ENCODE data around the gene CISD3. TPM values are rescaled to one million over a fixed set of nuclear protein-coding genes. Genes with fewer than 3 reads are reported as not detected.

Gene CISD3
- total RNA-seq, 1 donor from 2014 or later = 5.6 TPM

- no peaks in the 10 kb centered on the region for H3K27me3 Mint-ChIP-seq (ENCODE audit: low read depth)
- peaks cover 16% of the 10 kb centered on the region for H3K36me3 Mint-ChIP-seq
- no peaks in the 10 kb centered on the region for H3K9me3 Mint-ChIP-seq
- H3K4me3 Mint-ChIP-seq = no peak overlapping the region
- peaks cover 18% of the 10 kb centered on the region for H3K4me1 Mint-ChIP-seq
- H3K27ac Mint-ChIP-seq = peak overlapping the region; percentile 2
- no peak for TF ChIP-seq CTCF (IDR thresholded peaks at IDR 0.05; ENCODE audit: unreplicated experiment)
- no peak for DNase-seq (ENCODE audit: low spot score in 2 of 2, unreplicated experiment in 2 of 2)
Observed at GRCh38 chr17:38709864-38710603, 20.1 kb upstream of the CISD3 start.

GRCh38 chr17:38710604-38710962 lies 19.6 kb upstream of the CISD3 start:
- peaks cover 18% of the 10 kb centered on the region for H3K4me1 Mint-ChIP-seq
- no peaks in the 10 kb centered on the region for H3K27me3 Mint-ChIP-seq (ENCODE audit: low read depth)
- no peaks in the 10 kb centered on the region for H3K9me3 Mint-ChIP-seq
- no peak for DNase-seq (ENCODE audit: low spot score in 2 of 2, unreplicated experiment in 2 of 2)
- no peak overlapping the region for H3K4me3 Mint-ChIP-seq
- TF ChIP-seq CTCF (IDR thresholded peaks at IDR 0.05; ENCODE audit: unreplicated experiment) = no peak
- peaks cover 16% of the 10 kb centered on the region for H3K36me3 Mint-ChIP-seq
- no peak overlapping the region for H3K27ac Mint-ChIP-seq

DNA sequence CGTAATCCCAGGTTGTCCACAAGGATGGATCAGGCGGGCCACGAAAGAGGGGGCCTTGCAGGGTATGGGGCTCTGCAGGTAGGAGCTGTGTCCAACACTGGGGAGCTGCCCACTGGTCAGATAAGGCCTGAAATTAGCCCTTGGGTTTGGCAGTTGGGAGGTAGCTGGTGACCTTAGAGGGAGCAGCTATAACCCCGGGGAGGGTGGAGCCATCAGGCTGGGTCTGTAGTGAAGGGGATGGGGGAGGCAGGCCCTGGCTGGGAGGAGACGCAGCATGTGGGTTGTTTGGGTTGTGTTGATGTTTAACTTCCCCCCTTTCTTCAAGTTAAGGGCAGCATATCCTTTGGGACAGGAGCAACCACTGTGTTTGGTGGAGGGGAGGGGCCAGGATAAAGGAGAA lies 19.2 kb upstream of the CISD3 start:
- Mint-ChIP-seq H3K36me3 (peaks cover 18% of the 10 kb centered on the region), H3K4me3 (no peak overlapping the region), H3K27ac (no peak overlapping the region), H3K27me3 (ENCODE audit: low read depth) (no peaks in the 10 kb centered on the region), H3K9me3 (no peaks in the 10 kb centered on the region), H3K4me1 (peaks cover 16% of the 10 kb centered on the region)
- no peak for DNase-seq (ENCODE audit: low spot score in 2 of 2, unreplicated experiment in 2 of 2)
- no peak for TF ChIP-seq CTCF (IDR thresholded peaks at IDR 0.05; ENCODE audit: unreplicated experiment)

DNA sequence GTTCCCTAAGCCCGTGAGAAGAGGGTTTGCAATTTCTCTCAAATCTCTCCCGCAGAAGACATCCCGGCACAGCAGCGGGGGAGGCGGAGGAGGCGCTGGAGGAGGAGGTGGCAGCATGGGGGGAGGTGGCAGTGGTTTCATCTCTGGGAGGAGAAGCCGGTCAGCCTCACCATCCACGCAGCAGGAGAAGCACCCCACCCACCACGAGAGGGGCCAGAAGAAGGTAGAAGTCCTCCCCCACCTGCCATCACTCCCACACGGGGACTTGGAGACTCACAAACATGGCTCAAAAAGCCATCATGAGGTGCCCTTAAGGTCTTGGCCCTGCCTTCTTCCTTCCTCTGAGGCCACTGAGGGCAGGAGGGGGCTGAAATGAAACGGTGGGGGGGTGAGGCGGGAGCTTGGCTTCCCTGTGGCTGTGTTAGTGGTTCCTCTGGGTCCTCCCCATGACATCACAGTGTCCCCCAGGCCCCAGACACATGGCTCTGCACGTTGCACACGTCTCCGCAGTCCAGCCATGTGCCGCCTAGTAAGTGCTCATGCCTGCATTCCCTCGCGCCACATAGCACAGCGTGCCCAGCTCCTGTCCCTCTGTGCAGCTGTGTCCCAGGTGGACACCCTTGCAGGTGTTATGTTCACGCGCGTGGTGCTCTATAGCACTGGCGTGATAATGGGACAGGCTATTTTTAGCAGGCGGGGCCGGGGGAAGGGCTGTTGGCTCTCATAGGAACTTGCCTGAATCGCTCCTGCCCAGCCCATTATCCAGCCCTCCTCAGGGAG lies 18.2 kb upstream of the CISD3 start:
- Mint-ChIP-seq H3K9me3 (no peaks in the 10 kb centered on the region), H3K4me1 (peaks cover 6% of the 10 kb centered on the region), H3K4me3 (no peak overlapping the region), H3K36me3 (peaks cover 18% of the 10 kb centered on the region), H3K27ac (no peak overlapping the region), H3K27me3 (ENCODE audit: low read depth) (no peaks in the 10 kb centered on the region)
- no peak for DNase-seq (ENCODE audit: low spot score in 2 of 2, unreplicated experiment in 2 of 2)
- TF ChIP-seq CTCF (IDR thresholded peaks at IDR 0.05; ENCODE audit: unreplicated experiment) = no peak

GRCh38 chr17:38712593-38712992 lies 17.5 kb upstream of the CISD3 start:
- DNase-seq (ENCODE audit: low spot score in 2 of 2, unreplicated experiment in 2 of 2) = no peak
- no peak overlapping the region for H3K4me3 Mint-ChIP-seq
- no peak overlapping the region for H3K27ac Mint-ChIP-seq
- no peaks in the 10 kb centered on the region for H3K27me3 Mint-ChIP-seq (ENCODE audit: low read depth)
- H3K36me3 Mint-ChIP-seq = peaks cover 20% of the 10 kb centered on the region
- TF ChIP-seq CTCF (IDR thresholded peaks at IDR 0.05; ENCODE audit: unreplicated experiment) = no peak
- H3K4me1 Mint-ChIP-seq = no peaks in the 10 kb centered on the region
- H3K9me3 Mint-ChIP-seq = no peaks in the 10 kb centered on the region
